ENCODE results near the gene SNAPC4. TPM values are rescaled to one million over a fixed set of nuclear protein-coding genes. Genes with fewer than 3 reads are reported as not detected.

The SNAPC4 gene
- total and polyA plus RNA-seq, 2 of the 8 experiments (the other 6 are each of a cell fraction or from before 2014, with no cell fraction given), result 6.9 to 18.1 TPM

DNA sequence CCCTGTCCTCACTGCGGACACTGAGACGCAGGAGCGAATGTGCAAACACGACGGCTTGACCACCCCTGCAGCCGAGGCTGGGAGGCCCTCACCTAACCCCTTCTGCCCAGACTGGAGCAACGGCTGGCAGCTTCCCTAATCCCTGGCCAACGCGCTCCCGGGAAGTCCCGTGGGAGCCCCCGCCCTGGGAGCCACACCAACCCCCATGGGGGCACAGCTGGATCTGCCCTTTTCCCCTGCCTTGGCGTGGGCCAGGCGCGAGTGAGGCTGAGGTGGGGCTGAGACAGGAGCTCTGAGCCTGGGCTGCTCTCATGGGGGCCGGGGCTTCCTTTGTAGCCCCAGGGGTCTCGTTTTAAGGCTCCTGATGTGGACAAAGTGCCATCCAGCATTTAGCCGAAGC, 31.8 kb downstream of the SNAPC4 start:
- Histone ChIP-seq H3K9me3 (ENCODE audit: insufficient read depth in 2 of 2, low read depth in 1 of 2, low read length in 1 of 2) (peaks cover 0 to 3% of the 10 kb centered on the region in 2 experiments; a peak in 1 of 4 replicates), H3K9ac (replicated peaks in 1 of 4; ENCODE audit: extremely low read depth in 1 of 4, low read depth in 3 of 4, low read length in 3 of 4) (no peak overlapping the region), H3K23me2 (ENCODE audit: low read depth, low read length) (no peaks in the 10 kb centered on the region; the same call in 1 of the 2 replicates), H3K79me2 (ENCODE audit: control insufficient read depth in 1 of 2, insufficient read depth in 2 of 2, low read length in 2 of 2) (no peaks in the 10 kb centered on the region), H3K36me3 (ENCODE audit: control insufficient read depth in 2 of 4, insufficient read depth in 4 of 4, low read length in 3 of 4) (peaks cover 0 to 2% (median 0%) of the 10 kb centered on the region in 4 experiments; a peak in 1 of 8 replicates), H2BK20ac (ENCODE audit: low read length) (no peak overlapping the region), H3K27ac (ENCODE audit: low read depth, low read length) (no peak overlapping the region), H4K8ac (ENCODE audit: extremely low read depth, insufficient read depth, low read length) (peak overlapping the region; percentile 51), H2BK12ac (ENCODE audit: low read depth, low read length) (no peak overlapping the region), H4K91ac (replicated peaks; ENCODE audit: insufficient read length, low read length) (no peak overlapping the region), H2BK120ac (replicated peaks; ENCODE audit: low read depth, low read length) (no peak overlapping the region), H3K4me1 (replicated peaks in 1 of 4; ENCODE audit: control insufficient read depth in 3 of 4, insufficient read depth in 4 of 4, low read length in 3 of 4) (peaks cover 0 to 3% (median 0%) of the 10 kb centered on the region in 4 experiments; a peak in 1 of 7 replicates), H3K4me2 (ENCODE audit: insufficient read depth in 1 of 2, low read depth in 2 of 2, low read length in 2 of 2) (no peak overlapping the region), H3K56ac (replicated peaks; ENCODE audit: insufficient read length, low read depth, low read length) (no peak overlapping the region), H4K20me1 (replicated peaks in 1 of 2; ENCODE audit: control insufficient read depth in 1 of 2, insufficient read depth in 2 of 2, low read length in 2 of 2) (peaks cover 0 to 5% of the 10 kb centered on the region in 2 experiments), H3K27me3 (replicated peaks in 1 of 4; ENCODE audit: control insufficient read depth in 3 of 4, extremely low read depth in 1 of 4, insufficient read depth in 3 of 4, low read length in 3 of 4) (peaks cover 0 to 2% (median 0%) of the 10 kb centered on the region in 4 experiments; a peak in 2 of 7 replicates), H3K4ac (replicated peaks; ENCODE audit: insufficient read length, low read depth, low read length) (no peak overlapping the region), H4K5ac (ENCODE audit: insufficient read length, low read depth, low read length) (no peak overlapping the region), H3K14ac (ENCODE audit: insufficient read length) (no peak overlapping the region), H2BK5ac (ENCODE audit: low read depth, low read length) (0 out of 2 replicates have a peak overlapping the region, but pooled peaks have one; percentile 24), H3K18ac (ENCODE audit: extremely low read depth, low read length) (no peak overlapping the region), H3K23ac (ENCODE audit: insufficient read length) (no peak overlapping the region), H2BK15ac (ENCODE audit: low read length) (no peak overlapping the region), H2AK5ac (ENCODE audit: low read depth, low read length) (no peak overlapping the region), H2AFZ (ENCODE audit: low read length) (no peak overlapping the region), H3K79me1 (ENCODE audit: low read depth, low read length) (no peaks in the 10 kb centered on the region), H3K4me3 (ENCODE audit: extremely low read depth in 1 of 4, insufficient read depth in 2 of 4, low read depth in 3 of 4, low read length in 4 of 4) (no peak overlapping the region)
- DNase-seq (ENCODE audit: low read depth in 1 of 2, low spot score in 2 of 2) (no peak), FAIRE-seq (no peak)
- WGBS, 2 experiments (ENCODE audit: extremely low coverage in 1 of 2, insufficient coverage in 1 of 2, insufficient read length in 1 of 2, insufficient replicate concordance in 2 of 2, low coverage in 1 of 2, low lambda C conversion rate in 2 of 2, missing lambda C conversion rate in 1 of 2), result 89% methylated on average over 17 of the region's 18 CpGs; no CpG with 5 or more reads in 1 of the 2 experiments
- ChIA-PET POLR2A (ENCODE audit: partially characterized antibody) (interaction anchor here (0.8 to 15.8 kb wide), 11 partner anchors 7 to 357 kb away, joined by 3 to 137 read pairs (median 5); partner anchors contain the start of genes CARD9, ENTR1, PMPCA and SNAPC4), CTCF (ENCODE audit: partially characterized antibody) (interaction anchor here (0.7 to 5.2 kb wide), 7 partner anchors 12 to 194 kb away, joined by 3 to 27 read pairs (median 4); no protein-coding TSS in a partner anchor)
- TF ChIP-seq RBBP5 (IDR thresholded peaks at IDR 0.05; ENCODE audit: borderline replicate concordance, low read depth, low read length), result no peak
- TF ChIP-seq ZNF274 (IDR thresholded peaks at IDR 0.05; ENCODE audit: borderline replicate concordance, extremely low read depth, low read length), result no peak
- TF ChIP-seq MAX (IDR thresholded peaks at IDR 0.05), result no peak
- TF ChIP-seq SUZ12 (IDR thresholded peaks at IDR 0.05; ENCODE audit: low read length), result no peak
- no peak for TF ChIP-seq CREB1 (IDR thresholded peaks at IDR 0.05)
- no peak for TF ChIP-seq CTCF (IDR thresholded peaks at IDR 0.05; ENCODE audit: control extremely low read depth in 1 of 3, insufficient read depth in 1 of 3, low read depth in 1 of 3, low read length in 3 of 3)
- TF ChIP-seq FOSL1 (IDR thresholded peaks at IDR 0.05; ENCODE audit: insufficient read depth, low read depth, low read length), result no peak
- no peak for TF ChIP-seq GABPA (IDR thresholded peaks at IDR 0.05; ENCODE audit: borderline replicate concordance, insufficient read depth, low read length)
- no peak for TF ChIP-seq PHF8 (conservative IDR thresholded peaks at IDR 0.05; ENCODE audit: low read depth, low read length)
- no peak for TF ChIP-seq EZH2 (IDR thresholded peaks at IDR 0.05; ENCODE audit: low read depth, low read length, severe bottlenecking)
